K562 (cell line): ENCODE data around the gene PLCG2. TPM values are rescaled to one million over a fixed set of nuclear protein-coding genes. Genes with fewer than 3 reads are reported as not detected.
A peak's percentile ranks its signal among the peaks of the same experiment; 100 is the strongest.
"Not testable (repeated sequence)": the region's sequence is repeated elsewhere in the genome, so short reads cannot be mapped to it uniquely, and the experiment has no call there.

Source experiments
- ATAC-seq: fragments of 200-7000 bp; cut with Tn5 transposase; 3 replicates; pipeline ENCODE4 v1.9.1; 2020; ENCODE audit warnings: moderate library complexity
- BruUV-seq: library from RNA; stranded (reverse); fragments of 400-500 nt; replicated peaks from 2 replicates; lab custom pipeline; 2021; lab: Mats Ljungman, UMichigan
- CTCF ChIA-PET: fragments of 300-600 bp; formaldehyde crosslinking; extraction: SDS; loops from one replicate; lab custom pipeline; 2021; ENCODE audit warnings: low intra/inter-chr PET ratio; lab: Yijun Ruan, JAX
- POLR2A ChIA-PET: fragments of 300-600, 350-650 bp; sonication (Branson Sonifier 250); formaldehyde crosslinking; extraction: SDS; loops from one replicate; lab custom pipeline; 2021; ENCODE audit warnings: antibody characterized with exemption, inconsistent platforms; lab: Yijun Ruan, JAX
- DNase-seq, 4 experiments: peaks; one replicate each; pipeline versions ENCODE4 v3.0.0 to v3.0.0-alpha.2; 2011 to 2018; ENCODE audit warnings: low spot score in 3 of 4, mixed read lengths in 3 of 4; ENCODE audit errors: extremely low read depth in 1 of 4
- FAIRE-seq: peaks from 2 replicates; lab custom pipeline; 2011; peaks lifted over from hg19 to GRCh38; lab: Jason Lieb, UNC
- H2AFZ ChIP-seq: 2 replicates; pipeline ENCODE4 v1.6.0; 2011; ENCODE audit warnings: low read depth, low read length, control low read depth, inconsistent platforms
- H3K27ac ChIP-seq: fragments of 200-600 bp; 3 replicates; pipeline ENCODE4 v1.8.0; 2011; ENCODE audit warnings: low read depth, mild to moderate bottlenecking, control low read depth, inconsistent platforms, low read length, moderate library complexity, mixed read lengths; ENCODE audit errors: extremely low read depth
- H3K27me3 ChIP-seq, 2 experiments: fragments of 300-600 bp in 1 of 2; 2 replicates in 1 of 2; 3 replicates in 1 of 2; pipeline versions ENCODE4 v1.6.0 to v1.8.0; 2011; ENCODE audit warnings: inconsistent platforms in 2 of 2, low read length in 2 of 2, mild to moderate bottlenecking in 1 of 2, mixed read lengths in 1 of 2, moderate library complexity in 1 of 2; ENCODE audit not compliant: control insufficient read depth in 2 of 2, insufficient read depth in 2 of 2
- H3K36me3 ChIP-seq: fragments of 300-600 bp; 3 replicates; pipeline ENCODE4 v1.8.0; 2011; ENCODE audit warnings: mild to moderate bottlenecking, low read length, inconsistent platforms; ENCODE audit not compliant: control insufficient read depth, insufficient read depth
- H3K4me1 ChIP-seq, 2 experiments: fragments of 200-600 bp in 1 of 2; replicated peaks in 1 of 2; 2 replicates in 1 of 2; 3 replicates in 1 of 2; pipeline versions ENCODE4 v1.5.1 to v1.8.0; 2011; ENCODE audit warnings: inconsistent platforms in 2 of 2, low read length in 2 of 2, mild to moderate bottlenecking in 1 of 2, mixed read lengths in 1 of 2, moderate library complexity in 1 of 2; ENCODE audit not compliant: control insufficient read depth in 2 of 2, insufficient read depth in 2 of 2
- H3K4me2 ChIP-seq: 2 replicates; pipeline ENCODE4 v1.6.1; 2011; ENCODE audit warnings: low read length, control low read depth, inconsistent platforms, mixed read lengths; ENCODE audit not compliant: insufficient read depth
- H3K4me3 ChIP-seq: fragments of 200-600 bp; sonication (generic), shearing (Covaris generic); 2 replicates; pipeline ENCODE4 v1.5.1; 2016; ENCODE audit warnings: control low read depth, inconsistent platforms
- H3K79me2 ChIP-seq: fragments of 200-600 bp; 3 replicates; pipeline ENCODE4 v1.8.0; 2011; ENCODE audit warnings: low read length, inconsistent platforms; ENCODE audit not compliant: control insufficient read depth, insufficient read depth
- H3K9ac ChIP-seq, 2 experiments: 2 replicates each; pipeline versions ENCODE4 v1.6.0 to v1.6.1; 2011; ENCODE audit warnings: low read depth in 2 of 2, low read length in 2 of 2, control low read depth in 1 of 2, inconsistent platforms in 1 of 2, mild to moderate bottlenecking in 1 of 2, mixed read lengths in 1 of 2; ENCODE audit not compliant: insufficient read depth in 1 of 2
- H3K9me1 ChIP-seq: one replicate; pipeline ENCODE4 v1.6.0; 2011; ENCODE audit warnings: inconsistent platforms, mild to moderate bottlenecking, low read length, moderate library complexity; ENCODE audit not compliant: control insufficient read depth, insufficient read depth
- H3K9me3 ChIP-seq: replicated peaks from 2 replicates; pipeline ENCODE4 v1.5.1; 2011; ENCODE audit warnings: low read depth, low read length, inconsistent platforms; ENCODE audit not compliant: control insufficient read depth, insufficient read depth
- H4K20me1 ChIP-seq: replicated peaks from 2 replicates; pipeline ENCODE4 v1.6.1; 2011; ENCODE audit warnings: low read length, inconsistent platforms, mixed read lengths; ENCODE audit not compliant: control insufficient read depth, insufficient read depth
- CHD2 ChIP-seq: IDR thresholded peaks from 2 replicates; pipeline ENCODE4 v1.6.1; 2011; ENCODE audit warnings: low read depth, low read length
- SPI1 ChIP-seq: IDR thresholded peaks from 2 replicates; pipeline ENCODE4 v1.6.1; 2011; ENCODE audit warnings: low read depth, low read length, control low read depth, borderline replicate concordance
- WGBS: fragments of 100-300 bp; shearing (Covaris generic); methylation state at CpG from one replicate; pipeline ENCODE4 v1.1.6; 2016; ENCODE audit warnings: low coverage, mixed read lengths; ENCODE audit not compliant: insufficient coverage; ENCODE audit errors: missing lambda C conversion rate; 5-methylcytosine and 5-hydroxymethylcytosine counted together
- in situ Hi-C: fragments of 300-500 bp; cut with MboI; formaldehyde crosslinking; loops from 4 replicates; pipeline ENCODE4 v1.15.0; 2018; ENCODE audit warnings: inconsistent platforms, mixed read lengths
- intact Hi-C: fragments of 100-400 bp; cut with micrococcal nuclease; formaldehyde crosslinking; loops from 2 replicates; pipeline ENCODE4 v1.14.2; 2022
- polyA plus RNA-seq, 8 experiments: library from polyadenylated mRNA; depleted of rRNA in 4 of 8; stranded (reverse) in 5 of 8; unstranded in 3 of 8; fragments of >200 nt; fragmentation: Nextera tagmentation in 2 of 8; fragmentation: Illumina TruSeq in 1 of 8; extraction: Ambion mirVana in 2 of 8; extraction: Trizol in 1 of 8; gene quantifications; 2 replicates each; pipeline versions ENCODE4 v1.2.1 to v1.2.3, GENCODE V29; 2011 to 2014; ENCODE audit warnings: inconsistent platforms in 1 of 8, missing spikeins in 1 of 8
- total RNA-seq, 7 experiments: library from RNA; depleted of rRNA in 6 of 7; stranded (reverse); fragments of >200 nt in 6 of 7; fragmentation: Illumina TruSeq in 2 of 7; extraction: Trizol in 2 of 7; gene quantifications; 2 replicates each; pipeline versions ENCODE4 v1.2.1 to v1.2.3, GENCODE V29; 2011 to 2021; ENCODE audit warnings: low replicate concordance in 1 of 7
- TF ChIP-seq, protein P1 (sequence below): fragments of 250-450 bp; sonication (Bioruptor Pico); IDR thresholded peaks from 2 replicates; pipeline ENCODE4 v1.8.0; 2022; ENCODE audit warnings: inconsistent platforms

The PLCG2 gene
- total and polyA plus RNA-seq, 9 of the 15 experiments (the other 6 are each of a cell fraction or from before 2014, with no cell fraction given) = 0.94 to 7.1 (median 3.1) TPM

DNA sequence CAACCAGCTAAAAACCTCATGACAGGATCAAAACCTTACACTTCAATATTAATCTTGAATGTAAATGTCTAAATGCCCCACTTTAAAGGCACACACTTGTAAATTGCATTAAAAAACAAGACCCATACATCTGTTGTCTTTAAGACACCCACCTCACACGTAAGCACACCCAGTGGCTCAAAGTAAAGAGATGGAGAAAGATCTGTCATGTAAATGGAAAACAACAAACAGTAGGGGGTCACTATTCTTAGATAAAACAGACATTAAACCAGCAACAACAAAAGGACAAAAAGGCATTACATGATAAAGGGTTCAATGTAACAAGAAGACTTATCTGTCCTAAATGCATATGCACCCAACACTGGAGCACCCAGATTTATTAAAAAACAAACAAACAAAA, 196.5 kb downstream of the PLCG2 start:
- H3K4me3 ChIP-seq = no peak overlapping the region
- 0 out of 5 replicates have a peak, but pooled peaks cover 0 to 3% of the 10 kb centered on the region in 2 experiments for H3K27me3 ChIP-seq
- DNase-seq = no peak
- no peaks in the 10 kb centered on the region for H3K4me1 ChIP-seq
- ATAC-seq = no peak
- no peak overlapping the region for H3K4me2 ChIP-seq
- BruUV-seq = no TSS peak
- TF ChIP-seq SPI1 (no peak), CHD2 (no peak)
- TF ChIP-seq, protein P1, sequence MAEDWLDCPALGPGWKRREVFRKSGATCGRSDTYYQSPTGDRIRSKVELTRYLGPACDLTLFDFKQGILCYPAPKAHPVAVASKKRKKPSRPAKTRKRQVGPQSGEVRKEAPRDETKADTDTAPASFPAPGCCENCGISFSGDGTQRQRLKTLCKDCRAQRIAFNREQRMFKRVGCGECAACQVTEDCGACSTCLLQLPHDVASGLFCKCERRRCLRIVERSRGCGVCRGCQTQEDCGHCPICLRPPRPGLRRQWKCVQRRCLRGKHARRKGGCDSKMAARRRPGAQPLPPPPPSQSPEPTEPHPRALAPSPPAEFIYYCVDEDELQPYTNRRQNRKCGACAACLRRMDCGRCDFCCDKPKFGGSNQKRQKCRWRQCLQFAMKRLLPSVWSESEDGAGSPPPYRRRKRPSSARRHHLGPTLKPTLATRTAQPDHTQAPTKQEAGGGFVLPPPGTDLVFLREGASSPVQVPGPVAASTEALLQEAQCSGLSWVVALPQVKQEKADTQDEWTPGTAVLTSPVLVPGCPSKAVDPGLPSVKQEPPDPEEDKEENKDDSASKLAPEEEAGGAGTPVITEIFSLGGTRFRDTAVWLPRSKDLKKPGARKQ (CRISPR knock-in tag) = no peak
- no peak overlapping the region for H3K9ac ChIP-seq
- no peaks in the 10 kb centered on the region for H4K20me1 ChIP-seq
- FAIRE-seq = peak; percentile 51
- H2AFZ ChIP-seq = no peak overlapping the region
- no peak overlapping the region for H3K27ac ChIP-seq
- no peaks in the 10 kb centered on the region for H3K9me3 ChIP-seq
- no peaks in the 10 kb centered on the region for H3K79me2 ChIP-seq
- CTCF ChIA-PET = no interaction called here
- H3K36me3 ChIP-seq = no peaks in the 10 kb centered on the region
- H3K9me1 ChIP-seq = no peaks in the 10 kb centered on the region
- POLR2A ChIA-PET = interaction anchor here (0.6 kb wide), 1 partner anchor 89 kb away, joined by 3 read pairs; no protein-coding TSS in a partner anchor
- in situ Hi-C loops = no loop called here
- 0% methylated on average over 1 of the region's 1 CpG for WGBS
- intact Hi-C loops = no loop called here

DNA sequence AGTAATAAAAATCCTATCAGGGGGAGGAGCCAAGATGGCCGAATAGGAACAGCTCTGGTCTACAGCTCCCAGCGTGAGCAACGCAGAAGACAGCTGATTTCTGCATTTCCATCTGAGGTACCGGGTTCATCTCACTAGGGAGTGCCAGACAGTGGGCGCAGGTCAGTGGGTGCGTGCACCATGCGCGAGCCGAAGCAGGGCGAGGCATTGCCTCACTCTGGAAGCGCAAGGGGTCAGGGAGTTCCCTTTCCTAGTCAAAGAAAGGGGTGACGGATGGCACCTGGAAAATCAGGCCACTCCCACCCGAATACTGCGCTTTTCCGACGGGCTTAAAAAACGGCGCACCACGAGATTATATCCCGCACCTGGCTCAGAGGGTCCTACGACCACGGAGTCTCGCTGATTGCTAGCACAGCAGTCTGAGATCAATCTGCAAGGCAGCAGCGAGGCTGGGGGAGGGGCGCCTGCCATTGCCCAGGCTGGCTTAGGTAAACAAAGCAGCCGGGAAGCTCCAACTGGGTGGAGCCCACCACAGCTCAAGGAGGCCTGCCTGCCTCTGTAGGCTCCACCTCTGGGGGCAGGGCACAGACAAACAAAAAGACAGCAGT, 198.3 kb downstream of the PLCG2 start:
- H3K9me1 ChIP-seq, H3K4me3 ChIP-seq, H3K27me3 ChIP-seq, ATAC-seq, POLR2A ChIA-PET, H3K27ac ChIP-seq, H3K4me2 ChIP-seq, H4K20me1 ChIP-seq, BruUV-seq, DNase-seq, H3K36me3 ChIP-seq, H3K79me2 ChIP-seq, H3K9ac ChIP-seq, FAIRE-seq, intact Hi-C loops, H3K4me1 ChIP-seq, H3K9me3 ChIP-seq, CTCF ChIA-PET, in situ Hi-C loops, H2AFZ ChIP-seq: not testable (repeated sequence)
- WGBS = 9% methylated on average over 15 of the region's 26 CpGs
